Fibroblast of villous mesenchyme (primary cell): ENCODE results near the gene UBAP2. TPM values are rescaled to one million over a fixed set of nuclear protein-coding genes. Genes with fewer than 3 reads are reported as not detected.

Experiments used
- DNase-seq: peaks from one replicate; pipeline ENCODE4 v3.0.0-alpha.2; 2010; ENCODE audit warnings: low read depth
- H3K4me3 ChIP-seq: 2 replicates; pipeline ENCODE4 v1.5.1; 2011; ENCODE audit warnings: low read depth, mild to moderate bottlenecking, low read length
- total RNA-seq: library from RNA; depleted of rRNA; stranded (reverse); fragments of >200 nt; gene quantifications from 2 replicates; pipeline ENCODE4 v1.2.3, GENCODE V29; 2012
- TF ChIP-seq, protein P1 (sequence below): IDR thresholded peaks from 2 replicates; pipeline ENCODE4 v1.5.1; 2012; ENCODE audit warnings: low read depth, mild to moderate bottlenecking, low read length; ENCODE audit not compliant: insufficient read depth

Gene UBAP2
- total RNA-seq = 18.0 and 26.8 TPM in 2 replicates

DNA sequence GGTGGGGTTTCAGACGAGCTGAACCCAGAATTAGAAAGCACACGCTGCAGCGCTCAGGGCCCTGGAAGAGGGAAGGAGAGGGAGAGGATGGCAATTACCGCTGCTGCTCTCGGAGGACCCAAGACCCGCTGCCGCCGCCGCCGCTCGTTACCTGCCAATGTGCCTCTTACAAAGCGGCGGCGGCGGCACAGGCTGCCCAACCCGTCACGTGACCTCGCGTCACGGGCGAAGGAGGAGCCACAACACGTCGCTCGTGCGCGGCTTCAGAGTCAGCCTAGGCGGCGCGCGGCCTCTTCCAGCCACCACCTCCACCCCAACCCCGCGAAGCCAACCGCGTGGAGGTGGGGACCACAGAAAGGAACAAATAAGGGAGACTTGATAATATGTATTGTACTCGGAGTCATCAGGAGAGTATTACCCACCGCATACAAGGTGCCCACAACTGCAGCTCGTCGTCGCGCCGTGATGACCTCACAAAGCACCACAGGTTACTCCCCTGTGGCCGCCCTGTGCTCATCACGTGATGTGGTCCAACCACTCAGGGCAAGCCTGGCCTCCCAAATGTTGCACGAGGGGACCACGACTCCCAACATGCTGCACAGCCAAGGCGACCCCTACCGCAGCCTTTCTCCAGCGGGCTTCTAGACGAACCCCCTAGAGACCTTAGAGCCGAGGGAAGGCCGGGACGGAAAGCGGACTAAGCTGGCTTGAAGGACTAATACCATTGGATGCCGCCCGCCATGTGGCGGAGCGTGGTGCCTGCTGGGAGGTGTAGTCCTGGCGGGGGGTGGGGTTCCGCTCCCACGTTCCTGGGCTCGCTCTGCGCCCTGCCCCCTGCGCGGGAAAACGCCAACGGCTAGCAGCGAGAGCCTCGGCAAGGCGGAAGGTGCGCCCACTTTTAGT, at the start of gene UBAP2:
UBAP2 (minus strand) TSS at position 161 of the 903 bp plus-strand sequence. CDS start 31,739 bp downstream, outside the sequence.
- TF ChIP-seq, protein P1, sequence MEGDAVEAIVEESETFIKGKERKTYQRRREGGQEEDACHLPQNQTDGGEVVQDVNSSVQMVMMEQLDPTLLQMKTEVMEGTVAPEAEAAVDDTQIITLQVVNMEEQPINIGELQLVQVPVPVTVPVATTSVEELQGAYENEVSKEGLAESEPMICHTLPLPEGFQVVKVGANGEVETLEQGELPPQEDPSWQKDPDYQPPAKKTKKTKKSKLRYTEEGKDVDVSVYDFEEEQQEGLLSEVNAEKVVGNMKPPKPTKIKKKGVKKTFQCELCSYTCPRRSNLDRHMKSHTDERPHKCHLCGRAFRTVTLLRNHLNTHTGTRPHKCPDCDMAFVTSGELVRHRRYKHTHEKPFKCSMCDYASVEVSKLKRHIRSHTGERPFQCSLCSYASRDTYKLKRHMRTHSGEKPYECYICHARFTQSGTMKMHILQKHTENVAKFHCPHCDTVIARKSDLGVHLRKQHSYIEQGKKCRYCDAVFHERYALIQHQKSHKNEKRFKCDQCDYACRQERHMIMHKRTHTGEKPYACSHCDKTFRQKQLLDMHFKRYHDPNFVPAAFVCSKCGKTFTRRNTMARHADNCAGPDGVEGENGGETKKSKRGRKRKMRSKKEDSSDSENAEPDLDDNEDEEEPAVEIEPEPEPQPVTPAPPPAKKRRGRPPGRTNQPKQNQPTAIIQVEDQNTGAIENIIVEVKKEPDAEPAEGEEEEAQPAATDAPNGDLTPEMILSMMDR = no peak
- peak; percentile 98 for DNase-seq
- H3K4me3 ChIP-seq = peak within 1 kb of the TSS; percentile 95

- no peak for DNase-seq
- TF ChIP-seq, protein P1 = no peak
- H3K4me3 ChIP-seq = no peak overlapping the region
These were observed 49.6 kb upstream of the UBAP2 start for GRCh38 chr9:34098307-34098706.

DNA sequence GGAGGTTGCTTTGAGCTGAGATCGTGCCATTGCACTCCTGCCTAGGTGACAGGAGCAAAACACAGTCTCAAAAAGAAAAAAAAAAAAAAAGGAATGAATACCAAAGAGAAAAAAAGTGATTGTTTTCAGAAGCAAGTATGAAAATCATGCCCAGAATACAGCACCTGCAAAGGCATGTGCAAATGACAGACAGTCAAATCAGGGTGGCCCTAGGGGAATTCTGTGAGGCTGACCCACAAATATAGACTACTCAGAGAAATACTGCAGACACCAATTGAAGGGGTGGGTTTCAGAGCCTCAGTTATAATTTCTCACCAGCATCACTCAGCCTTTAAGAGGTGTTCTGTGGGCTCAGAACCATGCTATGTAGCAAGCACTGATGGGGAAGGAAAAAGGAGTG, 49.2 kb upstream of the UBAP2 start:
- no peak overlapping the region for H3K4me3 ChIP-seq
- TF ChIP-seq, protein P1 = no peak
- no peak for DNase-seq

DNA sequence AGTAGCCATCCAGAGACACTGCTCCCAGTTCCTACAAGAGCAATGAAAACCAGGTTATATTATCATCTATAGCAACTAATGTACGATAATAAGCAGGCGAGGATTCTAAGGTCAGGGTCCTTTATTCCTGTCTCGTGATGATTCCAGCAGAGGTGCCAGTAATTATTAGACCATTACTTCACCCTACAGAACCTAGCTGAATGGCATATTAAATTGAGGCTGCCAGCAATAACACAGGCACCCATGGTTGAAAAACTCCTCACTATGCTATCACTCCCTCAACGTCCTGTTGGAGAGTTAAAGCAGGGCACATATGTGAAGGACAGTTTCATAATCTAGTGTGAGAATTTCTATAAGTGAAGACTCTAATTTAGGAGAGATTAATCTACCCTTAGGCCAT, 48.1 kb upstream of the UBAP2 start:
- DNase-seq = no peak
- TF ChIP-seq, protein P1 = no peak
- H3K4me3 ChIP-seq = no peak overlapping the region

DNA sequence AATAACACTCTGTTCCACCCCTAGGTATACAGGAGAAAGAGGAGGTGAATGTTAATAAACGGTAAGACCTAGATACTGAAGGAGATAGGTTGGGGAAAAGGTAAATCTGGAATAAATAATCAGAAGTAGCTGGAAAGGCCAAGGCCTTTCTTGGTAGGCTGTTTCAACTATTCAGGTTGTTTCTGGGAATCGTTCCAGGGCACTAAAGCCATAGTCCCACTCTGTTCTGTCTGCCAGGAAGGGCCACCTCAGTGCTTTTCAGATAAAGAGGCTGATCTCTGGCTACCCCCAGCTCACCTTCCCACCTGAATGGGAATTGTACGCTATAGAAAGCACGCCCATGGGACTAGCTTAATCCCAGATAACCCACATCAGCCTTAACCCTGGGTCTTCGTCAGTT, 44.9 kb upstream of the UBAP2 start:
- DNase-seq = no peak
- no peak overlapping the region for H3K4me3 ChIP-seq
- TF ChIP-seq, protein P1 = no peak

DNA sequence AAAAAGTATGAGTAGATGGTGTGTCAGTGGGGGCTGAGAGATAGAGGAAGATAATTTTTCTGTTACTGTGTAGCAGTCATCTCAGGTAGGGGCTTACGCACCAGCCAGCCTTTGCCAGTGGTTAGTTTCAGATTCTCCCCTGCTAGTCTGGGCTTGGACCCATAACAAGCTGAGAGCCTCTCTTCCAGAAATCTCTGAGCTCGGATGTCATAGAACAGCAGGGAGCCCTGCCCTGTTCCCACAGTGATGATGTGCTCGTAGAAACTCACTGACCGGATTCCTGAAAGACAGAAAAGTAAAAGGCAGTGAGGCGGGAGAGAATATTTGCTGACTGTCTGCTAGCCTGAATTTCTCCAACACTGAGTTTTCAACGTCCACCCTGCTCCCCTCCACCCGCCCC, 40.6 kb upstream of the UBAP2 start:
- TF ChIP-seq, protein P1 = no peak
- no peak overlapping the region for H3K4me3 ChIP-seq
- DNase-seq = no peak

DNA sequence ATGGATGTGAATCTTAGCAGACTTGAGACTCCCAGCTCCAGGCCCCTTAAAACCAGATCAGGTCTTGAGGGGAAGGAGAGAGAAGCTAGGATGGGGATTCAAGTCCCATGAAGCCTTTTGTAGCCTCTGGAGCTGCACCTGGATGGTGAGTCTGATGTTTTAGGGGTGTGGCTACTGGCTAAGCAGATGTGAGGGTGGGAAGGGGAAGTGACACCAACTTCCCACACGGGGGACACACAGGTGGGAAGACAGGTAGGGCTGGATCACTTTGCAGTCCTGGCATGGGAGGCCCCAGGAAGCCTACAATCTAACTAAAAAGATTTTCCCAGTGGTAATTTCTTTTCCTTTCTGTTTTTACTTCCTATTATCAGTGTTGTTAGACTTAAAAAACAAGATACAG, 38.7 kb upstream of the UBAP2 start:
- TF ChIP-seq, protein P1 = no peak
- DNase-seq = no peak

More for the DNA sequence above, 38.7 kb upstream of the UBAP2 start:
- no peak overlapping the region for H3K4me3 ChIP-seq
